NCI-H2107 (cell line): ENCODE data around the gene SF3A1.

Experiments
- DNase-seq: peaks from one replicate; lab custom pipeline; 2025; lab: John Stamatoyannopoulos, UW

The SF3A1 gene

DNA sequence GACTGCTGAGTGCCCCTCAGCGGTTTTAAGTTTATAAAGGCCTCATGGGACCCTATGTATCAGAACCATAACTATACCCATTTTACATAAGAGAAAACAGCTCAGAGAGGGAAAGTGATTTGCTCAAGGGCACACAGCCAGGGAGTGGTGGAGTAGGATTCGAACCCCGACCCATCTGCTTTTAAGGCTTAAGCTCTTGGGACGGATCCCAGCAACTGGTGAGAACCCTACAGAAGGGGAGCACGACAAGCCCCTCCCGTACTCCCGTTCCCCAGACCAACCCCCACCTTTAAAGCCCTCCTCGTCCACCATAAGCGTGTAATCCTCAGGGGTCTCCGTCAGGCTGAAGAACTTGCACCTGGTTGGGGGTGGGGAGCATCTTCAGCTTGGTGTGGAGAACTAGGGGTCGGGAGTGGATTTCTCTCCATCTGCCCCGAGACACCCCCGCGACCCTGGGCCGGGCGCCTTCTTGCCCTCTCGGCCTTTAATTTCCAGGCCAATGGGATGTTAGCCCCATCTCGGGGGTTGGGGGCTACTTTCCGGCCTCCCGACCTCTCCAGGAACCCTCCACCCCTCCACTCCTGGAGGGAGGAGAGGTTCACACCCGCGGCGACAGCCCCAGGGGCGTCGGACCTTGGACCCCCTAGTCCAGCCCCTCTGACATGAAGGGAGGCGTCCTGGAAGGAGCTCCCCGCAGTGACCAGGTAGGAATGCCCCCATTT is 68.1 kb downstream of the SF3A1 start:
- no peak for DNase-seq

DNA sequence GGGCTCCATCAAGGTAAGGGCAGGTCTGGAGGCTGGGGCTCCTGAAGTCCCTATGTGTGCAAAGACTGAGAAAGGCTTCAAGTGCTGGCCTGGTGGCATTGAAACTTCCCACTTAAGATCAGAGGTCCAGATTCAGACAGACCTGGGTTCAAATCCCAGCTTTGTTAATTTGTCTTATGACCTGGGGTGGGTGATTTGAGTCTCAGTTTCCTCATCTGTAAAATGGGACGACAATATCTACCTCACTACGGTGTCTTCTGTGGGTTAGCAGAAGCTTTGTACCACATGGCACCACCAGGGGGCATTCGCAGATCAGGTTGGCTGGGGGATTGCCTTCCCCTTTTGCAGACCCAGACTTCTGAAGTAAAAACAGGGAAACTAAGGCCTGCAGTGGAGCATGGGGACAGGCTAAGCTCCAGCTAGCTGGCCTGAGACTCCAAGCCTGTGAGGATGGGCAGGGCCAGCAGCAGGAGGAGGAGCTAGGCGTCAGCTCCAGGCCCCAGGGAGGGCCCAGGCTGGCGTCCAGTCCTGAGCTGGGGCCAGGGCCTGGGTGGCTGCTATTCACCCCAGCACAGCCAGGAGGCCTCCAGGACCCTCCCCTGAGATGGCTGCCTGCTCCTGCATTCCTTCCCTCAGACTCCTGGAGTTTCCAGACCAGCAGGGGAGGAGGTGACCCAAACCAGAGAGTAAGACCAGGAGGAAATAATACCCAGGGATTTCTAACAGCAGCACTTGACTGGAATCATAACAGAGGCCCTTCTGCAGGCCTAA is 68.9 kb downstream of the SF3A1 start:
- DNase-seq, result no peak

DNA sequence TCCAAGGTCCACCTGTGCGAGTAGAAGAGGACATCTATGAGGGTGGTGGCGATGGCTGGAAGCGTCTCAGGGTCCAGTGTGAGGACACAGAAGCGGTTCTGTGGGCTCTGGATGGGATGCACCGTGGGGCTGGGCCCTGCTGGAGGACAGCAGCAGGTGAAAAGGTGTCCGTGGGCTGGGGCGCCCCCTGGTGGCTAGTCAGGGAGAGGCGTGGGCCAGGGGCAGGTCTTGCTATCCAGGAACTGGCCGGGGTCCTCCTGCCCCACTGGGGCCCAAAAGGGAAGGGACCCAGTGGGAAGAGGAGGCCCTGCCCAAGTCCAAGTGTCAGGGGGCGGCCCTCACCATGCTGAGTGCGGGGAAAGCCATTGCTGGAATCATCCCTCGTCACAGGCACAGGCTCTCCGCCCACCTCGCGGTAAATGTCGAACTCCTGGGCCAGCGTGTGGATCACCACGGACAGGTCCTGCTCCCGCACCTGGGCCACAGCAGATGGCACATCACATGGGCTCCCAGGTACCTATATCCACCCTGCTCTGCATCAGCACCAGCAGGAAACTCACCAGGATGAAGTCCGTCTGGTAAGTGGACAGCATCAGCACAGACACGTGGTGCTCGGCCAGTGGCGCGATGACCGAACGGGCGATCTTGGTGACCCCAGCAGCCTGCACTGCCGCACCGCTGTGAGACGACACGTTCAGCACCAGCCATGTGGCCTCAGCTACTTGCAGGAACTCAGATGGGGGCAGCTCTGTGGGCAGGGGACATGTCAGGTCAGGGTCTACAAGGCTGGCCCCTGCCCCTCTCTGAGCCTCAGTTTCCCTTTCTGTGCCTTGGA is 69.7 kb downstream of the SF3A1 start:
- DNase-seq, result no peak

DNA sequence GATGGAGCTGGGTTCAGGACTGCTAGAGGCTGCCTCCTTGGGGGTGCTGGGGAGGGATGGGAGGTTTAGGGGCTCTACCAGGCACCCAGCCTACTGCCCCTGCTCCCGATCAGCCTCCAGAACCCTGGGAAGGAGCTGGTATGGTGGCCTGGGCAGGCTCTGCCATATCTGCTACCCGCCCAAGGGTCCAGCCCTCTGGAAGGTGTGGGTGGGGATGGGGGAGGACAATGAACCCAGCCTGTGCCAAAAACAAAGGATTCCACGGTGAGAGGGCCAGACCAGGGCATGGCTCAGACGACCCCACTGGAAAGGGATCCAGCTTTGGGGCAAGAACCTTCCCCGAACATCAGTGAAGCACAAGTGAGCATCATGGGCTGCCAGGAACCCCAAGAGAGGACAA is 70.4 kb downstream of the SF3A1 start:
- no peak for DNase-seq

DNA sequence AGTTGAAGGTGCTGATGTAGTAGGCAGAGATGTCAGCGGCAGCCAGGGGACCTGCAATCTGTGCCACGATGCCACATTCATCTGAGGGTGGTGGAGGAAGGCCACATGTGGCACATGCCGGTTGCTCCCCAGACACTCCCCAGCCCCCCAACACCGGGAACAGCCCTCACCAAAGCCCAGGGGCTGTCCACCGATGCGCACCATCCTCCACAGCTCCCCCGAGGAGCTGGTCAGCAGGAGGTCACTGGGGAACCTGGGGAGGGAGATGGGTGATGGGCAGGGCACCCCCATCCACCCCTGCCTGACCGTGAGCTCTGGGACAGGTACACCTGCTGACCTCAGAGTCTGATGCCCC is 70.9 kb downstream of the SF3A1 start:
- no peak for DNase-seq

DNA sequence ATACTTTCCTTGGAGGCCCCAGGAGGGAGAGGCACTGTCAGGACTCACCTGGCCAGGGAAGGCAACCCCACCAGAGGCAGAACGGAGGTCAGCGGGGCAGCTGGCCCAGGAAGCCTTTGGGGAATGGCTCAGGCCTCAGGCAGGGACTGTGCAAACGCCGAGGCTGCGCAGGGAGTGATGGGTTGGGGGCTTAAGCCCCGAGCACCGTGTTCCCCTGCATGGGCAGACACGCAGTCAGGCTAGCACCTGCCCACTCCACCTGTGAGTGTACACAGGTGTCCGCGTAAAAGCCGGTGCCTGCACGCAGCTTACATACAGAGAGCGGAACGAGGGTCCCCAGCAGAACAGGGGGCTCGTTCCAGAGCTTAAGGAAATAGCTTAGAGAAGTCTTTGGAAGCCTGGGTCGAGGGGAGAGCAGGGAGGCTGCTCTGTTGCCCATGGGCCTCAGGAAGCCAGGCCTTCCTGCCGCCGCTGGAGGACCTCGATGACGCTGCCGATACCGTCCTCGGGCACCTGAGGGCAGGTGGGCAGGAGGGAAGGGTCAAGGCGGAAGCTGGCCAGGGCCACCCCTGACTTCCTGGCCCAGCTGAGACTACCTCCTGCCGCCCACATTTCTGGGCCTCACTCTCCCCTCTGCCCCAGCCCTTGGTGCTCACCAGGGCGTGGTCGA is 71.4 kb downstream of the SF3A1 start:
- DNase-seq, result no peak

DNA sequence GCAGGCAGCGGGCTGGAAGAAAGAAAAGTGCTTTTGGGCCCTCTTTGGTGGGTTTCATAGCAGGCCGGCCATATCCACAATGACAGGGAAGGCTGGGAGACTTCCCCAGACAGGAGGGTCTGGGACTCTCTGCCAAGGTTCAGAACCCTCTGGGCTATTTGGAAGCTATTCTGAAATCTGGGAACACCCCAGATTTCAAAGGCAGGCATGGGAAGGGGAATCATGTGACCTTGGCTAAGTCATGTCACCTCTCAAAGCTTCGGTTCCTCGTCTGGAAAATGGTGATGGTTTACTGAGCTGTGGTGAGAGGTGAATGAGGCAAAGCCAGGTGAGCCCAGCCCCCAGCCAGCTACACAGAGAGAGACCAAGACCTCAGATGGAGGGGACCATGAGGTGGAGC is 72.0 kb downstream of the SF3A1 start:
- no peak for DNase-seq

DNA sequence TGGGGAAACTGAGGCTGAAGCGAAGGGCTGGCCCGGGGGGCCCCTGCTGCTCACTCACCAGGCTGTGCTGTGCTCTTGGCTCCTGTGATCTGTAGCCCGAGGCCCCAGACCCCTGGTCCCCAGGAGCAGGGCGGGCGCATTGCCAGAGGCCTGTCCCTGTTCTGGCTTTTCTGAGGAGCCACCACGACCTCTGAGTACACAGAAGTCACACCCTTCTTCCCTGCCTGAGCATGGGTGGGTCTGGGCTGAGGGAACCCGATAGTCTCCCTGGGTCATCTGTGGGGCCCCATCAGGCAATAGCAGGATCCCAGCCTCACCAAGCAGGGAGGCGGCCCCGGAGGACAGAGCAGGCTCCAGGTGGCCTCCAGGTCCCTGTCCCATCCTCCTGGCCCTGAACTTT is 72.5 kb downstream of the SF3A1 start:
- DNase-seq, result no peak

DNA sequence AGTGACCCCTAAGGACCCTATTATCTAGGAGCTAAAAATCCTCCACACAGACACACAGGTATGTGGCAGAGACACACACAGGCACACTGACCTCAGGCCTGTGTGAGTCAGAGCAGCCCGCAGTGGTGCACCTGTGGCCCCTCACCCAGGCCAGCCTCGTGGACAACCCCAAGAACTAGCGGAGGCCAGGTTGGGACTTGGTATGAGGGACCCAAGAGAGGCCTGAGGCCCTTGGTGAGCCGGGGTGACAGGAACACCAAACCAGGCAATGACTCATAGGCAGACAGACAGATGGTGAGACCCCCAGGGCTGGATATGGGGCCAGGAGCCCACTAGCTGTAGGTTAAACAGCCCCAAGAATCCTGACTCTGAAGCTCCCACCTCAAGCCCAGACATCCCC is 73.4 kb downstream of the SF3A1 start:
- no peak for DNase-seq

DNA sequence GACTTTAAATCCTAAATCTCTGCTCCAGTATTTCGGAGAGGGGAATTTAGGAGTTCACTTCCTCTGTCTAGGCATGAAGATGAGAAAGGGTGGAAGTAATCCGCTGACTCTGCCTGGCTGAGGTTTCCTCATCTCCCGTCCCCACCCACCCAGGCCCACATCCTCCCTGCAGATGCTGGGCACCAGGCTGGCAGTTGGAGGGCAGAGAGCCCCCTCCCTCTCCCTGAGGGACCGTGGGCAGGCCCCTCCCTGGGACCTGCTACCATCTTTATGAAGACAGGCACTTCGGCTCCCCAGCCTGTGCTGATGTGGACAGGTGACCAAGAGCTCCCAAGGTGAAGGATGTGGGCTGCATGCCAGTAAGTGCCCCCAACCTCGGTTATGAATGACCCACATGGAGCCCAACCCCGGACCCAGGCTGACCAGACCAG is 74.1 kb downstream of the SF3A1 start:
- DNase-seq, result no peak
